T47D (cell line): ENCODE measurements around the gene AXIN1.
"Not testable (repeated sequence)": the region's sequence is repeated elsewhere in the genome, so short reads cannot be mapped to it uniquely, and the experiment has no call there.

Source experiments
- DNase-seq, 2 experiments: peaks; one replicate each; pipeline versions ENCODE4 v3.0.0 to v3.0.0-alpha.2; 2011 to 2012; ENCODE audit warnings: low read depth in 1 of 2, low spot score in 1 of 2
- JUND ChIP-seq: IDR thresholded peaks from 2 replicates; pipeline ENCODE4 v1.6.1; 2012; ENCODE audit warnings: low read depth
- in situ Hi-C: cut with HindIII; loops from 2 replicates; pipeline ENCODE4 v1.10.0; 2016; ENCODE audit warnings: low sequenced_read_pairs, low pct_unique_long_range_greater_than_20kb

AXIN1 gene

DNA sequence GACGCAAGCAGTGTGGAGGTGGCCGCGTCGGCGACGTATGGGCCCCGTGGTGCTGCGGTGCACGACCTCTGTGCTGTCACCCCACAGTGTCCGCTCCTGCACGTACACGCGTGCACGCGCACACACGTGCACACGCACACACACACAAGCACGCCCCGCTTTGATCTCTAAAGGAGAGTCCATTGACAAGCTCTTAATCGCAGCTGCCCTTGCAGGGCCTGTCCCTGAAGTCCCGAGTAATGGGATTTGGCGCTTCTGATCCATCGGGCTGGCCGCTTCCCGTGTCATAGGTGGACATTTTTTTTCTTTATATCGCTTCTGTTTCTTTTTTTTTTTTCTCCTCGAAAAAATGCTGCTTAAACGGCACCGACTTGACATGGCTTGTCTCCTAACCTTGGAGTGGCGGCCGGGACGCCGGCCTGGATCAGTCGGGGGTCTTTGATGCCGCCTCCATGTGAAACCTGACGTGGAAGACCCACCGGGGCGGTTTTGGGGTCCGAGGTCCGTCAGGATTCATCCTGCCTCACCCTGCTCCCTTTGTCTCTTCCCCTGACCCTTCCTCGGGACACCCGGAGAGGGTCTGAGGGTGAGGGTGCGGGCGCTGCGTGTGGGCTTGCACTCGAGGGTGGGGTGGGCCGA, 8.3 kb upstream of the AXIN1 start:
- in situ Hi-C loops = no loop called here
- no peak for TF ChIP-seq JUND
- DNase-seq = no peak

DNA sequence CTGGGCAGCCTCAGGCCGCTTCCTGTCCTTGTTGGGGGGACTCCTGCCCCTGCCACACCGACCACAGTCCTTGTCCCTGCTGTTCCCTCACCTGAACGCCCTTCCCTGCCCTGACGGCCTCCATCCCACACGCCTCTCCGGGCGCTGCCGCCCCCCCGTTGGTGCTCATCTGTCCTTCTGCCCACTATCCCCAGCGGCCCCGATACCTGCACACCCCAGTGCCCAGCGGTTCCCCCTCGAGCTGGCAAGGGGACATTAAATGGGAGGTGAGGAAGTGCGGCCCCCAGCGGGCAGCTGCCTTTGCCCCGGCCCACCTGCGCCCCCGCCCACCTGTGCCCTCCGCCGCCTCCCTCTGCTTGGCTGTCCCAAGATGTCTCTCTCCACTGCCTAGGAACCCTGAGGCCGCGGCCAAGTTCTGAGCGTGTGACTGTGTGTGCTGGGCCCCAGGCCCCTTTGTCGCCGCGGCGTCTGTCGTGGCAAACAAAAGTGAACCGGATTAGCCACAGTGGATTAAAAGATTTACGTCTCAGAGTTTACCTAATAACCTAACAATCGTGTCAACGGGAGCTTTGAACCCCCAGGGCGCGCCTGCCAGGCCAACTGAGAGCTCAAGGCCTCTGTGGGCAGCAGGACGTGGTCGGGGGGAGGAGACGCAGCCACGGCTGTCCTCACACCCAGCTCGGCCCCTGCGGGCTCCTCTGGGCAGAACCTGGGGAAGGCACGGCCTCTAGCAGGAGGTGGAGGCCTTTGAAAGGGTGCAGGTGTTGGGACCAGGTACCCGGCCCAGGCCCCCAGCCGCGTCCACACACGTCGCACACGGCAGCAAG, 7.6 kb upstream of the AXIN1 start:
- DNase-seq = no peak
- TF ChIP-seq JUND = no peak
- in situ Hi-C loops = no loop called here

DNA sequence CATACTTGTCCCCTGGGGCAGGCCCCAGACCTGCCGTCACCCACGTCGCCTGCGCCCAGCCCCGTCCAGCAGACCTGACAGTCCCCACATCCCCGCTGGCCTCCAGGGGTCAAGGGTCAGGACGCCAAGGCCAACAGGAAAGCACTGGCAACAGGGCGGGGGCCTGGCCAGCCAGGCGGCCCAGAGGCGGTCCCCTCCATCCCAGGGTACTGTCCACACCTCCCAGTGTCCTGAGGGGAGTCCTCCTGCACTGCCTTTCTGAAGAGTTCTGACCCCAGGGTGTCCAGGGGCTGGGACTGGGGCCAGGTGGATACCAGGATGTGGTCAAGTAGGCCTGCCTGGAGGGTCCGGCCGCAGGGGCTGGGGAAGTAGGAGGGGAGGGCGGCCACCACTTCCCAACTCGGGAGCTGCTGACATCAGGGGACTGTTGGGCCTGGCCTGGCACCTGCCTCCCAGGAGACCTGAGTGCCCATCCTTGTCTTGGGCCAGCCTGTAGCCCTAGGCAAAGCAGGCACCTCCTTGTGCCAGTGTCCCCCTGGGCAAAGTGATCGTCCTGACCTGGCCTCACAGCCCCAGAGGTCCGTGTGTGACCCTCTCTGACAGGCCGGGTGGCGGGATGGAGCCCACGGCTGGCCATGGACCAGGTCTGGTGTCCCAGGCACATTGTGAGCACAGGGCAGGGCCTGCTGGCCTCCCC, 6.7 kb upstream of the AXIN1 start:
- TF ChIP-seq JUND = no peak
- in situ Hi-C loops = no loop called here
- no peak for DNase-seq

DNA sequence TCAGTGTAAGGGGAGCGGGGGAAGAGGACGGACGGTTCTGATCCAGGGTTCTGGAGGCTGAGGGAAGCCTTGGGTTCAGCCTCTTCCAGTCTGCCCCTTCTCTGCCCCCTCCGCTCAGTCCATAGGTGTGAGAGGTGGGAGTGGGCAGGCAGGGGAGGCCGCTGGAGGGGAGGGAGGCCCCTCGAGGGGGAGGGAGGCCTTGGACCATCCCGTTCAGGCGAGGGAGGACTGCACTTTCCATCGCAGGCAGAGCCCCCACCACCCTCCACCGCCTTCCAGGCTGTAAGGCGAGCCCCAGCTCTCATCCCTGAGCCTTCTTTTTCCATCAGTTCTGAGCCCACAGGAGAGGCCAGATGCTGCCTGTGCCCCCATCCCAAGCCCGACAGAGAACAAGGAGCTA, 4.2 kb upstream of the AXIN1 start:
- in situ Hi-C loops = no loop called here
- no peak for TF ChIP-seq JUND
- no peak for DNase-seq

DNA sequence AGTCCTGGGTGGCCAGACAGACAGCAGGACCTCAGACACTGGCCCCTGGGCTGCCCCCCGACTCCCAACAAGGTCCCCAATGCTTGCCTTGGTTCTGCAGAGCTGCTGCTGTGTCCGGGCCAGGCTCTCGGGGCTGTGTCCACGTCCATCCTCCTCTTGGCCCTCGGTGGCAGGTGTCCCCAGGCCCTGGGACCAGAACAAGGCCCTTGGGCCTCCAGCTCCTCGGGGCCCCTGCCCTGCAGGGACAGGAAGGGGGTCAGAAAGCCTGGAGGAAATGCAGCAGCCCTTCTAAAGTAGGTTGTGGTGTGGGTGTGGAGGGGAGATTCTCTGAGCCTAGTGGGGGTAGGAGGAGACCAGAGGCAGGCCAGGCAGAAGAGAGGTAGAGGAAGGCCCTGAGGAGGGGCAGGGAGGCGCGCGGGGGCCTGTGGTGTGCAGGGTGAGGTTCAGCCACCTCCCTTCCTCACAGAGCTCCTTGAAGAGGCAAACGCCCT, 2.5 kb upstream of the AXIN1 start:
- no peak for TF ChIP-seq JUND
- in situ Hi-C loops = no loop called here
- DNase-seq = no peak

DNA sequence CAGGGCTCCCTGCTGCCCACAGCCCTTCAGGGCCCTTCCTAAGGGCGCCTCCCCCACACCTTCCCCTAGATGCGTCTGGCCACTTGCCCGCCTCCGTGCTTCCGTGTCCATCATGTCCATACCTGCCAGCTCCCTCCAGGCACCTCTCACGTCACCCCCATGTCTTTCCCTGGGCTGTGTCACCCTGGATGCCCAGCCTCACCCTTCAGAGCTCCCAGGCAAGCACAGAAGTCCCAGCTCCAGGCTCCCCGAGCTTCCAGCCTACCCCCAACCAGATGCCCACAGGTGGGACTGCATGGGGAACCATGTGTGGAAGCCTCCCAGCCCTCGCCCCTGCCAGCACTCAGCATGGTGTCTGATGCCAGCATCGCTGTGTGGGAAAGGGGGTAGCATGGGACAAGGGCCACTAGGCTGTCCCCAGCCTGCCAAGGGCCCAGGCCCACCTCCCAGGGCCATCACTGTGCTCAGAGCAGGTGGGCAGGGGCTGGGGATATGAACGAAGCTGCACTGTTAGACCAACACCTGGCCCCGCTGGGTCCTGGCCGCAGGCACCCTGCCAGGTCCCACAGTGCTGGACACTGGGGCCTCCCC, 1.9 kb upstream of the AXIN1 start:
- in situ Hi-C loops = no loop called here
- no peak for DNase-seq
- TF ChIP-seq JUND = no peak

DNA sequence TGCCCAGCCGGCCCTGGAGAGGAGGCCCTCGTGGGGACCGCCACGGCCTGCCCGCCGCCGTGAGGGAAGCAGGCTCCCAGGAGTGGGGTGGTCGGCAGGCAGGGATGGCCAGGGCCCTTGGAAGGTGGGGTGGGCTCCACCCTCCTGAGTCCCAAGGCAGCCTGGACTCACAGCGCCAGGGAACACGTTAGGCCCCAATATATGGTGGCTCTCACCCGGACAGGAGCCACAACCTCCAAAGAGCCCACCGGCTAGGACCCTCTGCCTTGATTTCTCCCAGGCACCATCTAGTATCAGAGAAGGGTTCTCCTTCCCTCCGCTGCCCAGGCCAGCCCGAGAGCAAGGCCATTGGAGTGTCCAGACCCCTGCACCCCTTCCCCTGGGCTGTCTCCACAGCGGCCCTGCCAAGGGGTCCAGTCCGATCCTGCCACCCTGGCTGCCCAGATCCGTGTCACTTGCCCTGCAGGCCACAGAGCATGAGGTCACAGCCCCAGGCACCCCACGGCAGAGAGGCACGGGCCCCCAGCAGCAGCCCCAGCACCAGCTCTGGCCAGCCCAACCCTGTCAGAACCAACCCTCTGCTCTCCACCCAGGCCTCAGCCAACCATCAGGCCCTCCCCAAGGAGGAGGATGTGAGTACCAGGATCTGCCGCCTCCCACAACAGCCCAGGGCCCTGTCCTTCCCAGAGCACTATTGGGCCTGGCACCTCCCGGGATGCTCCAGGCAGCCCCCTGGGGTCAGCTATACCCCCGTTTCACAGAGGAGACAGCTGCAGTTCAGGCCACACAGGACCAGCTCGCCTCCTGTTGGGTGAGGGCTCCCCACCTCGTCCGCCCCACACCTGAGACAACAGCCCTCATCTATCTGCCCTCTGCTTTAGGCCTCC, 1.1 kb upstream of the AXIN1 start:
- no peak for TF ChIP-seq JUND
- in situ Hi-C loops = no loop called here
- DNase-seq = no peak

DNA sequence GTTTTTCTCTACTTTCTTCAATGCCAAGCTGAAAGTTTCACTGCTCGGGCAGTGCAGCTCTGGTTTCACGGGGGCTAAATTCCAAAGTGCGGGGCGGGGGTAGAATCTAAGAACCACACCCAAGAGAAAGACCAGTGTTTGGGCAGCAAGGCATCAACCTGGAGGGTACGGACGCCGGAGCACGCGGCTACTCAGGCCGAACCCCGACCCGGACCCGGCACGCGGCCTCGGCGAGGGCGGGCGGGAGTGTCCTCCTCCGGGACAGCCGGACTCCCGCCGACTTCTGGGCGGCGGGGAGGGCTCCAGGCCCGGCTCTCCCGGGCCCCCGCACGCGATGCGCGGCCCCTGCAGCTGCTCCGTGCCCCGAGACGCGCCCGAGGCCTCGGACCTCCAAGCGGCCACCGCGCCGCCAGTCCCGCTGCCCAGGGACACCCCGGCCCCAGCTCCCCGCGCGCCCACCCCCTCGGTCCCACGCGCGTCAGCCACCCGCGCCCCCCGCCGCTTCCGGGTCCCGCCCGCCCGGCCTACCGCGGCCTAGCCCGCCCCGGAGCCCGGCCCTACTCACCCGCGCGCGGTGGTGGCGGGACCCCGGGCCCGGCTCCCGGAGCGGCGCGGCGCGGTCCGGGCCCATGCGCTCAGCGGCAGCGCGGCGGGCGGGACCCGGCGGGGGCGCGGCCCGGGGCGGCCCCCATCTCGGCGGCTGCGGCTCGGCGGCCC, 561 bp downstream of the AXIN1 start:
- TF ChIP-seq JUND = no peak
- in situ Hi-C loops = no loop called here
- DNase-seq = no peak

DNA sequence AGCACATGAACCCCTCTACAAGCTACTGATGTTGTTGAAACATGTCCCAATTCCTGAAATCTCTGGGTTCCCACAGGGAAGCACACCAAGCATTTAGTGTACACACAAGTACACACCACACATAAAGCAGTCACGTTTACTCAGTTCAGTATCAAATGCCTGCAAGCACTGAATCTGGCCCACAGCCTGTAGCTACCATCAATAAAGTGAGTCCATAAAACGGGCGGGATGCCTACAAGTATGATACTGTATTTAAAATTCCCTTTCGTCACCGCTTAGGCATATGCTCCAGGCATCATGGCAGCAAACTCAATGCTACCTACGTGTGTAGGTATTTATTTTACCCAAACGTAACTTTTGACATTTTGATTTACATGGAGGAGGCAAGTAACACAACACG, 2.3 kb downstream of the AXIN1 start:
- no peak for TF ChIP-seq JUND
- in situ Hi-C loops = no loop called here
- DNase-seq = no peak

DNA sequence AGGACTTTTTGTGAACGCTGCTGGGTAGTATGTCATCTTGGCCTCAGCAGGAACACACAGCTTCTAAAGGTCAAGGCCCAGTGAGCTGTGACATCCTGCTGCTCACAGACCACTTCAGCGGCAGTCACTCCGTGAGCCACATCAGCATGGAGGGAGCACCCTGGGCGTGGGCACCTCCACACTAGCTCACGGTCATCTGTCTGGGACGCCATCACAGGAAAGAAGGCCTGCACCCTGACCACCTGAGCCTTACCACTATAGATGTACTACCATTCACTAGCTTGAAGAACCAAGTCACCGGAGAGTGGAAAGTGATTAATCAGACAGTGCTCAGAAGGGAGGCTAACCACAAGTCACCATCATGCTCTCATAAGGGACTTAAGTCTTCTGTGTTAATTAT, 3.3 kb downstream of the AXIN1 start:
- DNase-seq = no peak
- in situ Hi-C loops = no loop called here

DNA sequence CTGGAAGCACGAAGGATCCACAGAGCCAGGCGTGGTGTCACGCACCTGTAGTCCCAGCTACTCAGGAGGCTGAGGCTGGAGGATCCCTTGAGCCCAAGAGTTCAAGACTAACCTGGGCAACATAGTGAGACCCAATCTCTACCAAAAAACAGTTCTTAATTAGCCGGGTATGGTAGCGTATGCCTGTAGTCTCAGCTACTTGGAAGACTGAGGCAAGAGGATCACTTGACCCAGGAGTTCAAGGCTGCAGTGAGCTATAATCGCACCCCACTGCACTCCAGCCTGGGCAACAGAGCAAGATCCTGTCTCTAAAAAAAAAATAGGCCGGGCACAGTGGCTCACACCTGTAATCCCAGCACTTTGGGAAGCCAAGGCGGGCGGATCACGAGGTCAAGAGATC, 4.0 kb downstream of the AXIN1 start:
- in situ Hi-C loops, DNase-seq: not testable (repeated sequence)

More for the DNA sequence above, 3.3 kb downstream of the AXIN1 start:
- TF ChIP-seq JUND = no peak

DNA sequence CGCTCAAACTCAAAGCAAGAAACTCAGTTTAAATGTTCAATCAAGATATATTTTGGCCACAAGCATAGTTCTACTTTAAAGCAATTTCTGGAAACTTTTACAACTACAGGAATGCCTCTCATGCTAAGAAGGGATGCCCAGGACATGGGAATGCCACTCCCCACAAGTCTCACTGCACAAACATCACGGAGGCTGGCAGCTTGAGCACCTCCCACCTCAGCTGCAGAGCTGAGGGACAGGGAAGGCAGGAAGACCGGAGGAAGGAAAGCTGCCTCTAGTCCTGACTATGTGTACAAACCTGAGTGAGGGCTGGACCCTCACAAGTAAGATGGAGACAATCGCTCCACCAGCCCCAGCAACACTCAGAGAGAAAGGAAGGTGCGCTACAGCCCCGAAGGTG, 5.3 kb downstream of the AXIN1 start:
- in situ Hi-C loops = no loop called here
- no peak for TF ChIP-seq JUND
- DNase-seq = no peak
